Activated T-cell treated with anti-CD3 and anti-CD28 coated beads, Interleukin-2, amount 50 U/mL, for 24 hours (primary cell): ENCODE measurements around the gene GPC6.

Experiments used
- DNase-seq: peaks from one replicate; pipeline ENCODE4 v3.0.0-alpha.2; 2020
- H3K27ac Mint-ChIP-seq: 2 replicates; pipeline ENCODE4 v1.8.0; 2020; ENCODE audit warnings: mild to moderate bottlenecking, mixed read lengths
- H3K27me3 Mint-ChIP-seq: 2 replicates; pipeline ENCODE4 v1.8.0; 2020; ENCODE audit warnings: mixed read lengths
- H3K36me3 Mint-ChIP-seq: 2 replicates; pipeline ENCODE4 v1.8.0; 2020; ENCODE audit warnings: low read depth, mixed read lengths
- H3K4me1 Mint-ChIP-seq: 2 replicates; pipeline ENCODE4 v1.8.0; 2020; ENCODE audit warnings: low read depth, mixed read lengths
- H3K4me3 Mint-ChIP-seq: 2 replicates; pipeline ENCODE4 v1.8.0; 2020; ENCODE audit warnings: mild to moderate bottlenecking, moderate library complexity, mixed read lengths
- H3K9me3 Mint-ChIP-seq: 2 replicates; pipeline ENCODE4 v1.8.0; 2020; ENCODE audit warnings: mixed read lengths

The GPC6 gene

GRCh38 chr13:93729383-93729782 lies 502.8 kb downstream of the GPC6 start:
- Mint-ChIP-seq H3K36me3 (no peaks in the 10 kb centered on the region), H3K27me3 (peaks cover 3% of the 10 kb centered on the region), H3K4me1 (no peaks in the 10 kb centered on the region), H3K9me3 (no peaks in the 10 kb centered on the region), H3K4me3 (no peak overlapping the region), H3K27ac (no peak overlapping the region)
- no peak for DNase-seq

- Mint-ChIP-seq H3K4me3 (no peak overlapping the region), H3K9me3 (no peaks in the 10 kb centered on the region), H3K27me3 (peaks cover 3% of the 10 kb centered on the region), H3K4me1 (no peaks in the 10 kb centered on the region), H3K36me3 (no peaks in the 10 kb centered on the region), H3K27ac (no peak overlapping the region)
- DNase-seq, result no peak
Observed at GRCh38 chr13:93730780-93731179, 504.2 kb downstream of the GPC6 start.

- Mint-ChIP-seq H3K36me3 (no peaks in the 10 kb centered on the region), H3K27ac (no peak overlapping the region), H3K27me3 (peaks cover 3% of the 10 kb centered on the region), H3K9me3 (no peaks in the 10 kb centered on the region), H3K4me1 (no peaks in the 10 kb centered on the region), H3K4me3 (no peak overlapping the region)
- no peak for DNase-seq
Observed at GRCh38 chr13:93732186-93732585, 505.6 kb downstream of the GPC6 start.

- Mint-ChIP-seq H3K27ac (no peak overlapping the region), H3K9me3 (no peaks in the 10 kb centered on the region), H3K4me3 (no peak overlapping the region), H3K36me3 (no peaks in the 10 kb centered on the region), H3K4me1 (no peaks in the 10 kb centered on the region), H3K27me3 (peaks cover 3% of the 10 kb centered on the region)
- no peak for DNase-seq
Observed at GRCh38 chr13:93736081-93736480, 509.5 kb downstream of the GPC6 start.

- H3K4me3 Mint-ChIP-seq, result no peak overlapping the region
- H3K9me3 Mint-ChIP-seq, result no peaks in the 10 kb centered on the region
- DNase-seq, result no peak
- H3K27ac Mint-ChIP-seq, result no peak overlapping the region
- H3K36me3 Mint-ChIP-seq, result no peaks in the 10 kb centered on the region
- peaks cover 3% of the 10 kb centered on the region for H3K27me3 Mint-ChIP-seq
- H3K4me1 Mint-ChIP-seq, result no peaks in the 10 kb centered on the region
Observed at GRCh38 chr13:93736909-93737308, 510.3 kb downstream of the GPC6 start.

- Mint-ChIP-seq H3K36me3 (no peaks in the 10 kb centered on the region), H3K9me3 (no peaks in the 10 kb centered on the region), H3K27ac (no peak overlapping the region), H3K4me3 (no peak overlapping the region), H3K27me3 (peaks cover 6% of the 10 kb centered on the region), H3K4me1 (no peaks in the 10 kb centered on the region)
- no peak for DNase-seq
Observed at GRCh38 chr13:93740334-93740733, 513.7 kb downstream of the GPC6 start.

GRCh38 chr13:93744033-93744432 lies 517.4 kb downstream of the GPC6 start:
- Mint-ChIP-seq H3K4me3 (no peak overlapping the region), H3K9me3 (no peaks in the 10 kb centered on the region), H3K27me3 (peaks cover 9% of the 10 kb centered on the region), H3K4me1 (no peaks in the 10 kb centered on the region), H3K27ac (no peak overlapping the region), H3K36me3 (no peaks in the 10 kb centered on the region)
- DNase-seq, result no peak

- Mint-ChIP-seq H3K36me3 (no peaks in the 10 kb centered on the region), H3K4me1 (no peaks in the 10 kb centered on the region), H3K9me3 (no peaks in the 10 kb centered on the region), H3K27me3 (peaks cover 9% of the 10 kb centered on the region), H3K4me3 (no peak overlapping the region), H3K27ac (no peak overlapping the region)
- DNase-seq, result no peak
Observed at GRCh38 chr13:93744886-93745285, 518.3 kb downstream of the GPC6 start.

GRCh38 chr13:93745884-93746283 lies 519.3 kb downstream of the GPC6 start:
- no peak overlapping the region for H3K4me3 Mint-ChIP-seq
- H3K36me3 Mint-ChIP-seq, result no peaks in the 10 kb centered on the region
- H3K27ac Mint-ChIP-seq, result no peak overlapping the region
- H3K27me3 Mint-ChIP-seq, result peaks cover 14% of the 10 kb centered on the region
- H3K9me3 Mint-ChIP-seq, result no peaks in the 10 kb centered on the region
- DNase-seq, result no peak
- H3K4me1 Mint-ChIP-seq, result peaks cover 2% of the 10 kb centered on the region

- Mint-ChIP-seq H3K27me3 (peaks cover 14% of the 10 kb centered on the region), H3K4me3 (no peak overlapping the region)
Observed at GRCh38 chr13:93746589-93746988, 520.0 kb downstream of the GPC6 start.

GRCh38 chr13:93750676-93751075 lies 524.1 kb downstream of the GPC6 start:
- H3K27ac Mint-ChIP-seq, result no peak overlapping the region
- peaks cover 21% of the 10 kb centered on the region for H3K27me3 Mint-ChIP-seq
- no peaks in the 10 kb centered on the region for H3K9me3 Mint-ChIP-seq
- H3K4me3 Mint-ChIP-seq, result no peak overlapping the region
- DNase-seq, result no peak
- no peaks in the 10 kb centered on the region for H3K36me3 Mint-ChIP-seq
- H3K4me1 Mint-ChIP-seq, result peaks cover 4% of the 10 kb centered on the region

More at GRCh38 chr13:93746589-93746988, 520.0 kb downstream of the GPC6 start:
- no peak for DNase-seq
- Mint-ChIP-seq H3K9me3 (no peaks in the 10 kb centered on the region), H3K27ac (no peak overlapping the region), H3K4me1 (peaks cover 4% of the 10 kb centered on the region), H3K36me3 (no peaks in the 10 kb centered on the region)

- no peak for DNase-seq
- peaks cover 4% of the 10 kb centered on the region for H3K4me1 Mint-ChIP-seq
- peaks cover 19% of the 10 kb centered on the region for H3K27me3 Mint-ChIP-seq
- no peaks in the 10 kb centered on the region for H3K36me3 Mint-ChIP-seq
- H3K4me3 Mint-ChIP-seq, result no peak overlapping the region
- H3K27ac Mint-ChIP-seq, result no peak overlapping the region
- no peaks in the 10 kb centered on the region for H3K9me3 Mint-ChIP-seq
Observed at GRCh38 chr13:93751117-93751516, 524.5 kb downstream of the GPC6 start.

GRCh38 chr13:93752541-93752940 lies 525.9 kb downstream of the GPC6 start:
- Mint-ChIP-seq H3K4me1 (peaks cover 4% of the 10 kb centered on the region), H3K4me3 (no peak overlapping the region), H3K9me3 (no peaks in the 10 kb centered on the region), H3K27me3 (peaks cover 19% of the 10 kb centered on the region), H3K27ac (no peak overlapping the region), H3K36me3 (no peaks in the 10 kb centered on the region)
- no peak for DNase-seq

GRCh38 chr13:93753639-93754038 lies 527.0 kb downstream of the GPC6 start:
- Mint-ChIP-seq H3K9me3 (no peaks in the 10 kb centered on the region), H3K4me3 (no peak overlapping the region), H3K27ac (no peak overlapping the region), H3K36me3 (no peaks in the 10 kb centered on the region), H3K27me3 (peaks cover 19% of the 10 kb centered on the region), H3K4me1 (peaks cover 8% of the 10 kb centered on the region)
- no peak for DNase-seq

- Mint-ChIP-seq H3K36me3 (no peaks in the 10 kb centered on the region), H3K4me3 (no peak overlapping the region), H3K9me3 (no peaks in the 10 kb centered on the region), H3K4me1 (peaks cover 14% of the 10 kb centered on the region), H3K27ac (no peak overlapping the region), H3K27me3 (peaks cover 19% of the 10 kb centered on the region)
- DNase-seq, result no peak
Observed at GRCh38 chr13:93755341-93755740, 528.7 kb downstream of the GPC6 start.

- Mint-ChIP-seq H3K4me3 (no peak overlapping the region), H3K27me3 (peaks cover 11% of the 10 kb centered on the region), H3K4me1 (peaks cover 9% of the 10 kb centered on the region), H3K9me3 (peaks cover 10% of the 10 kb centered on the region), H3K27ac (no peak overlapping the region), H3K36me3 (no peaks in the 10 kb centered on the region)
- no peak for DNase-seq
Observed at GRCh38 chr13:93758575-93758974, 532.0 kb downstream of the GPC6 start.
